GM23338 (cell line): ENCODE results near the gene KAT2A.

ENCODE experiments used
- EZH2 ChIP-seq: fragments of 200-600 bp; sonication (generic); IDR thresholded peaks from one replicate; pipeline ENCODE4 v1.8.0; 2017; ENCODE audit warnings: antibody characterized with exemption, mild to moderate bottlenecking, low read depth; ENCODE audit not compliant: unreplicated experiment
- EZH2phosphoT487 ChIP-seq: fragments of 200-600 bp; sonication (generic); IDR thresholded peaks from one replicate; pipeline ENCODE4 v1.8.1; 2018; ENCODE audit warnings: antibody characterized with exemption; ENCODE audit not compliant: unreplicated experiment
- JUNB ChIP-seq: IDR thresholded peaks from one replicate; pipeline ENCODE4 v1.6.1; 2016; ENCODE audit warnings: antibody characterized with exemption; ENCODE audit not compliant: unreplicated experiment
- POLR2AphosphoS5 ChIP-seq: IDR thresholded peaks from 2 replicates; pipeline ENCODE4 v1.6.1; 2016; ENCODE audit warnings: antibody characterized with exemption, low read depth
- REST ChIP-seq: IDR thresholded peaks from one replicate; pipeline ENCODE4 v1.6.1; 2018; ENCODE audit warnings: antibody characterized with exemption; ENCODE audit not compliant: unreplicated experiment
- ZNF114 ChIP-seq: fragments of 250-450 bp; sonication (Bioruptor Pico); IDR thresholded peaks from 2 replicates; pipeline ENCODE4 v1.5.0; 2020; ENCODE audit warnings: mild to moderate bottlenecking, moderate library complexity
- ZNF462 ChIP-seq: fragments of 250-450 bp; sonication (Bioruptor Pico); IDR thresholded peaks from 2 replicates; pipeline ENCODE4 v1.5.0; 2020; ENCODE audit warnings: mild to moderate bottlenecking, moderate library complexity
- TF ChIP-seq, protein P1 (sequence below), 2 experiments: fragments of 200-600 bp in 1 of 2; sonication (generic) in 1 of 2; conservative IDR thresholded peaks; 2 replicates each; pipeline versions ENCODE4 v1.5.1 to v1.6.1; 2016 to 2017; ENCODE audit warnings: antibody characterized with exemption in 2 of 2, low read depth in 2 of 2, mild to moderate bottlenecking in 2 of 2, moderate library complexity in 1 of 2

DNA sequence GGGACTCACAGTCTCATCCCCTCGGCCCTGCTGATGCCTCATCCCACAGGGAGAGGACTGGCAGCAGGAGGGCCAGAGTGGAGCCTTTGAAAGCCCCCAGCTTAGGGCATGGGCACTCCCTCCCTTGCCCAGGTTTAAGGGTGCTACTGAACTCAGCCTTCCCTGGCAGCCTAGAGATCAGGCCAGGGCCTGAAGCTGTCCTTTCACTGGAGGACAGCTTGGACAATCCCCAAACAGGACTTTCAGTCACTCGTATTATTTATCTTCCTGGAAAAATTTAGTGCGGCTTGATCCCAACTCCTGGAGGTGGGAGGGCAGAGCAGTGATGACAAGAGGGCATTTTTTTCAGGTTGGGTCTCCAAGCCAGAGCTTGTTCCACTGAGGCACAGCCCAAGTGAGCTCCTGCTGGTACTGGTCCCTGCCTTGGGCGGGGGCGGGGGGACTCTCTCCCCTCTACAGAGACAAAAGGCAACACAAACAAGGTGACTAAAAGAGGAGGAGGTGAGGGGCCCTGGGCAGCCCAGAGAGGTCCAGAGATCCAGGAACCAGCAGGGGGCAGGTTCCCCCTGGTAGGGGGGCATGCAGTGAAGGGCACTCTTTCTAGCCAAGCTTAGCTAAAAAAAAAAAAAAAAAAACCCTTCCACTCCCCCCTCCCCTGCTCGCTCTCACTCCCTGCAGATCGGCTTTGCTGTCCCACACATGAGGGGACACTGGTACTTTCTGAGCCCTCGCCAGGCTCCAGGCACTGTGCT lies 24.6 kb downstream of the KAT2A start:
- TF ChIP-seq POLR2AphosphoS5: no peak
- TF ChIP-seq, protein P1, sequence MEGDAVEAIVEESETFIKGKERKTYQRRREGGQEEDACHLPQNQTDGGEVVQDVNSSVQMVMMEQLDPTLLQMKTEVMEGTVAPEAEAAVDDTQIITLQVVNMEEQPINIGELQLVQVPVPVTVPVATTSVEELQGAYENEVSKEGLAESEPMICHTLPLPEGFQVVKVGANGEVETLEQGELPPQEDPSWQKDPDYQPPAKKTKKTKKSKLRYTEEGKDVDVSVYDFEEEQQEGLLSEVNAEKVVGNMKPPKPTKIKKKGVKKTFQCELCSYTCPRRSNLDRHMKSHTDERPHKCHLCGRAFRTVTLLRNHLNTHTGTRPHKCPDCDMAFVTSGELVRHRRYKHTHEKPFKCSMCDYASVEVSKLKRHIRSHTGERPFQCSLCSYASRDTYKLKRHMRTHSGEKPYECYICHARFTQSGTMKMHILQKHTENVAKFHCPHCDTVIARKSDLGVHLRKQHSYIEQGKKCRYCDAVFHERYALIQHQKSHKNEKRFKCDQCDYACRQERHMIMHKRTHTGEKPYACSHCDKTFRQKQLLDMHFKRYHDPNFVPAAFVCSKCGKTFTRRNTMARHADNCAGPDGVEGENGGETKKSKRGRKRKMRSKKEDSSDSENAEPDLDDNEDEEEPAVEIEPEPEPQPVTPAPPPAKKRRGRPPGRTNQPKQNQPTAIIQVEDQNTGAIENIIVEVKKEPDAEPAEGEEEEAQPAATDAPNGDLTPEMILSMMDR (conservative IDR thresholded peaks at IDR 0.05; ENCODE audit: low read depth in 2 of 2): no peak
- no peak for TF ChIP-seq REST
- no peak for TF ChIP-seq JUNB
- no peak for TF ChIP-seq ZNF114 (CRISPR knock-in tag)
- no peak for TF ChIP-seq EZH2
- TF ChIP-seq ZNF462 (CRISPR knock-in tag): no peak
- TF ChIP-seq EZH2phosphoT487: no peak
